Osteoblast (primary cell): ENCODE measurements around the gene INTS3. TPM values are rescaled to one million over a fixed set of nuclear protein-coding genes. Genes with fewer than 3 reads are reported as not detected.
A peak's percentile ranks its signal among the peaks of the same experiment; 100 is the strongest.

Experiments used
- DNase-seq: peaks from one replicate; pipeline ENCODE4 v3.0.0; 2011; ENCODE audit warnings: low spot score, mixed read lengths; ENCODE audit not compliant: insufficient read length; ENCODE audit errors: missing footprints
- H2AFZ ChIP-seq: 2 replicates; pipeline ENCODE4 v1.6.0; 2011; ENCODE audit warnings: mild to moderate bottlenecking, low read length
- H3K27ac ChIP-seq: 2 replicates; pipeline ENCODE4 v1.5.1; 2011; ENCODE audit warnings: mild to moderate bottlenecking, low read depth, low read length, moderate library complexity
- H3K27me3 ChIP-seq: 2 replicates; pipeline ENCODE4 v1.6.0; 2012; ENCODE audit warnings: mild to moderate bottlenecking, control low read depth, inconsistent platforms, low read length, moderate library complexity; ENCODE audit not compliant: insufficient read depth
- H3K36me3 ChIP-seq: 2 replicates; pipeline ENCODE4 v1.5.1; 2011; ENCODE audit warnings: mild to moderate bottlenecking, low read length, control low read depth, moderate library complexity; ENCODE audit not compliant: insufficient read depth
- H3K4me1 ChIP-seq: 2 replicates; pipeline ENCODE4 v1.5.1; 2011; ENCODE audit warnings: mild to moderate bottlenecking, low read length, control low read depth, moderate library complexity; ENCODE audit not compliant: insufficient read depth
- H3K4me2 ChIP-seq: 2 replicates; pipeline ENCODE4 v1.6.0; 2011; ENCODE audit warnings: mild to moderate bottlenecking, low read length; ENCODE audit not compliant: insufficient read depth
- H3K4me3 ChIP-seq: fragments of 200-600 bp; sonication (generic); 3 replicates; pipeline ENCODE4 v1.5.1; 2012; ENCODE audit warnings: mild to moderate bottlenecking, low read length, inconsistent platforms; ENCODE audit not compliant: insufficient read depth
- H3K79me2 ChIP-seq: 2 replicates; pipeline ENCODE4 v1.6.0; 2012; ENCODE audit warnings: mild to moderate bottlenecking, low read length, control low read depth, inconsistent platforms; ENCODE audit not compliant: insufficient read depth
- H3K9me3 ChIP-seq: 2 replicates; pipeline ENCODE4 v1.5.1; 2011; ENCODE audit warnings: low read depth, low read length, control low read depth
- H4K20me1 ChIP-seq: 2 replicates; pipeline ENCODE4 v1.6.0; 2012; ENCODE audit warnings: mild to moderate bottlenecking, low read length, control low read depth; ENCODE audit not compliant: insufficient read depth
- CTCF ChIP-seq: IDR thresholded peaks from 2 replicates; pipeline ENCODE4 v1.5.1; 2011; ENCODE audit warnings: mild to moderate bottlenecking, low read depth, low read length, moderate library complexity; ENCODE audit errors: extremely low read depth
- total RNA-seq: library from RNA; depleted of rRNA; stranded (reverse); fragments of >200 nt; gene quantifications from 2 replicates; pipeline ENCODE4 v1.2.3, GENCODE V29; 2012

Gene INTS3
- total RNA-seq, 1 donor: 42.7 TPM

DNA sequence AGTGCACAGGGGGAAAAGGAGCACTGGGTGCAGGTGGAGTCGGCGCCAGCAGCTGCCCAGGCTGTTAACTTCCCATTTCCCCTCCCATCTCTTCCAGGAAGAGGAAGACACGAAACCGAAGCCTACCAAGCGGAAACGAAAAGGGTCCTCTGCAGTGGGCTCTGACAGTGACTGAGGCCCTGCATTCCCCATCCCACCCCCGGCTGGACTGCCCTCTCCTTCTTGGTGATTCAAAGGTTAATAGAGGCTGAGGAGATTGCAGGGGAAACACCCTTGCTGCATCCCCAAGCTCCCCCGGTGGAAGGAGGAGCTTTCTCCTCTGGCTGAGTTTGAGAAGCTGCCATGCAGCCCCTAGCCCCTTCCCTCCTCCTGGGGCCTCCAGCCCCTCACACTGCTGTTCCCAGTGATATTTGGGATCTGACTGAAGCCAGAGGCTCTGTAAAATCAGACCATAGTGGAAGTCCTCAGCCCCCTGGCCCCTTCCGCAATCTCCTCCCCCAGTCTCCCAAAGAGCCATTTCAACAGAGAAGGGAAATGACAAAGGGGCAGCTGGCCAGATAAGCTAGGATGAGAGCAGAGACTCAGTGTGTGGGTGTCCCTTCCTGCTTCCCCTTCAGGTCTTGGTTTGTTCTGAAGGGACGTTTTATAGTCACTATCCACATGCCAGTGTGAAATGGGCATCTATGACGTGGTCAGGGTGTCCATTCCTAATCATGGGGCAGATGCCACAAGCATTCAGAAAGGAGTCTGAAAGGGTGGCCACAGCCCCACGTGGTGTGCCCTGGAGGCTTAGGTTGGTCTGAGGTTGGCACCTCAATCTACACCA, 45.5 kb downstream of the INTS3 start:
- Histone ChIP-seq H3K4me2 (no peak overlapping the region), H3K9me3 (no peaks in the 10 kb centered on the region), H3K4me1 (peaks cover 23% of the 10 kb centered on the region)

DNA sequence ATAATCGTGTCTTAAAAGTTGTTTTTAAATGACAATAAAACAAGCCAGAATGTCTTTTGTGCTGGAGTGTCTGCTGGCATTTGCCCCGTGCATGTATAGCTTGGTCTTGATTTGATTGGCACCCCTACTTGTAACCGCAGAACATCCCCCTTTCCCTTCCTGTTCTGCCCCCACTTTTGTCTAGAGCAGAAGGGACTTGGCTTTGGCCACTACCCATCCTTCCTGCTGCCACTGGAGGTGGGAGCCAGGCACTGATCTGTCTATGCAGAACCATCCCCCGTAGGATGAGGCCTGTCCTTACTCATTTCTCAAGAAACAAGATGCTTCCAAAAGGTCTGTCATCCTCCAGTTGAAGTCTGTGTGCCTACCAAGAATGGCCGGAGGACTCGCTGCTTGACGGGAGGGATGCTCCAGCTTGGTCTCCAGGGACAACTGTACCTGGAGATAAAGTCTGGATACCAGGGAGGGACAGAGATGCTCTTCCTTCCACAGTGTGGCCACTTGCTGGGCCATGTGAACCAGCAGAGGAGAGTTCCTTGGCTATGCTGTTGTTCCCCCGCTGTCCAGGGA, 46.3 kb downstream of the INTS3 start:
- H3K4me3 ChIP-seq: no peak overlapping the region
- no peaks in the 10 kb centered on the region for H4K20me1 ChIP-seq
- no peak for TF ChIP-seq CTCF
- H3K36me3 ChIP-seq: peaks cover 31% of the 10 kb centered on the region
- no peaks in the 10 kb centered on the region for H3K79me2 ChIP-seq
- H3K4me2 ChIP-seq: no peak overlapping the region
- peaks cover 23% of the 10 kb centered on the region for H3K4me1 ChIP-seq
- no peak overlapping the region for H3K27ac ChIP-seq
- peak; percentile 48 for DNase-seq
- H3K9me3 ChIP-seq: no peaks in the 10 kb centered on the region
- H2AFZ ChIP-seq: no peak overlapping the region
- H3K27me3 ChIP-seq: no peaks in the 10 kb centered on the region

More for the DNA sequence above, 45.5 kb downstream of the INTS3 start:
- DNase-seq: peak; percentile 68
- no peaks in the 10 kb centered on the region for H3K79me2 ChIP-seq
- H3K27ac ChIP-seq: no peak overlapping the region
- H3K36me3 ChIP-seq: peaks cover 39% of the 10 kb centered on the region
- H3K27me3 ChIP-seq: no peaks in the 10 kb centered on the region
- H2AFZ ChIP-seq: no peak overlapping the region
- TF ChIP-seq CTCF: no peak
- no peak overlapping the region for H3K4me3 ChIP-seq
- no peaks in the 10 kb centered on the region for H4K20me1 ChIP-seq

GRCh38 chr1:153774780-153775457, 47.1 kb downstream of the INTS3 start, which contains the start of gene SLC27A3:
Gene SLC27A3, plus strand, starts transcription at chr1:153775407. Its CDS starts 91 bp downstream, at chr1:153775498.
- Histone ChIP-seq H2AFZ (peak within 1 kb of the TSS; percentile 81), H3K36me3 (peaks cover 25% of the 10 kb centered on the region), H3K27me3 (no peaks in the 10 kb centered on the region), H4K20me1 (no peaks in the 10 kb centered on the region), H3K4me1 (peaks cover 23% of the 10 kb centered on the region), H3K27ac (no peak within 1 kb of the TSS), H3K4me3 (peak within 1 kb of the TSS; percentile 77), H3K9me3 (no peaks in the 10 kb centered on the region), H3K79me2 (no peaks in the 10 kb centered on the region), H3K4me2 (peak within 1 kb of the TSS; percentile 93)
- DNase-seq: peak; percentile 95
- no peak for TF ChIP-seq CTCF
